ENCODE data around the gene MYO5A.

MYO5A gene

DNA sequence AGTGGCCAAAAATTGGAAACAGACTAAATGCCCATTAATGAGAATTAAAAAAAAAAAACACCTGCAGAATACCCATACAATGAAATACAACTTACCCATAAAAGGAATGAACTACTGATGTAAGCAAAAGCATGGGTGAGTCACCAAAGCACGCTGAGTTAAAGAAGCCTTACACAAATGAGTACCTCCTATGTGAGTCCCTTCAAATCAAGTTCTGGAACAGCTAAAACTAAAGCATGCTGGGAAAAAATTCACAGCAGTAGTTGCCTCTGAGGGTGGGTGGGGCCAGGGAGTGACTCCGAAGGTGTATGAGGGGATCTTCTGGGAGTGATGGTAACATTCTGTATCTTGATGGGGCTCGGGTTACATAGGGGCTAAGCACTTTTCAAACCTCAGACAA lies 244.5 kb downstream of the MYO5A start:
- no peak for DNase-seq

DNA sequence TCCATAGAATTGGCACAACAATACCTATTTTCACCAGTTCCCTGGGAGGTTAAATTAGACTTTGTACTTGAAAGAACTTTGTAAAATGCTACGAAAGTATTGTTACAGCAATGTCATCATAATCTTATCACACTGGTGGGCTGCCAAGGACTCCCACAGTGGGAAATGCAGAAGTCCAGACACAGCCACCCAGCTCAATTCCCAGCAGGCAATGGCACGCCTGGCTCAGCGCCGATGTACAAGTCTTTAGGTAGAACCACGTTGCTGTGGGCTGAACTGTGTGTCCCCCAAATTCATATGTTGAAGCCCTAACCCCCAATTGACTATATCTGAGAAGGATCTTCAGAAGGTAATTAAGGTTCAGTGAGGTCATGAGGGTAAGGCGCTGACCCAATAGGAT lies 245.4 kb downstream of the MYO5A start:
- DNase-seq = no peak

GRCh38 chr15:52282418-52282817 lies 246.3 kb downstream of the MYO5A start:
- no peak for DNase-seq

- DNase-seq = no peak
Observed at GRCh38 chr15:52281085-52282035, 247.3 kb downstream of the MYO5A start.

GRCh38 chr15:52280326-52281084 lies 248.2 kb downstream of the MYO5A start:
- DNase-seq = no peak

GRCh38 chr15:52278636-52279367 lies 249.9 kb downstream of the MYO5A start:
- DNase-seq = no peak

- no peak for DNase-seq
Observed at GRCh38 chr15:52278135-52278534, 250.5 kb downstream of the MYO5A start.

DNA sequence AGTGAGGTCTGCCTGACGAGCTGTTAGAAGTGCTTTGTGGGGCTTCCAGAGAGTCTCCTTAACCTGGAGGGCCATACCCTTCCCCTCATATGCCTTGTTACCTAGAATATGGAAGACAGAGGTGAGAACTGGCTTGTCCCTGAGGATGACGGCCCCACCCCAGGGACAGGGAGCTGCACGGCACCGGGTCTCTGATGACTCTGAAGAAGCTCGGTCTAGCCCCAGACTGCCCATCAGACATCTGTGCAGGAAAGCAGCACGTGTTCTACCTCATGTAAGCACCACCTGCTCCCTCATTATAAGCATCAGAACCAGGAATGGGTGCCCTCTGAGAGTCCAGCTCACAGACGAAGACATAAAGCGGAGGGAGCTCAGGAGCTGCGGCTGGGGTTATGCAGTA lies 251.1 kb downstream of the MYO5A start:
- no peak for DNase-seq

DNA sequence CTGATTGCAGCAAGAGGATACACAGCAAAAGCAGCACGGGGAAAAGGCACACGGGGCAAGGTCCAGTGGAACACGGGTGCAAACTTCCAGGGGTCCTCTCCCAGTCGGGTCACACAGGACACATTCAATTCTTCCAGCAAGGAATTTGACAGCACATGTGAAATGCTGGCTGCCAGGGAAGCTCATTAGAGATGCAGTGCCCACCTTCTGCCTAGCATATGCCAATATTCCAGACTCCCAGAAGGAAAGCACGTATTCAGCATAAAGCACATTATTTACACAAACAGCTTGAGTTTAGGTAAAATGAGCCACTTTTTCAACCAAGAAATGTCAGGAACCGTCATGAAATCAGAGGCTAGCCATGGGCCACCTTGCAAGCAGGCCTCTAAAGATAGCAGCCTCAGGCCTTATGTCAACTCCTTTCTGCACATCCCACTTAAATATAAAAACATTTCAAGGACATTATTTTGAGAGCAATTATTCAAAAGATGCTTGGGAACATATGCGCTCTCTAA lies 252.4 kb downstream of the MYO5A start:
- no peak for DNase-seq

GRCh38 chr15:52263563-52264282 lies 265.0 kb downstream of the MYO5A start:
- no peak for DNase-seq

DNA sequence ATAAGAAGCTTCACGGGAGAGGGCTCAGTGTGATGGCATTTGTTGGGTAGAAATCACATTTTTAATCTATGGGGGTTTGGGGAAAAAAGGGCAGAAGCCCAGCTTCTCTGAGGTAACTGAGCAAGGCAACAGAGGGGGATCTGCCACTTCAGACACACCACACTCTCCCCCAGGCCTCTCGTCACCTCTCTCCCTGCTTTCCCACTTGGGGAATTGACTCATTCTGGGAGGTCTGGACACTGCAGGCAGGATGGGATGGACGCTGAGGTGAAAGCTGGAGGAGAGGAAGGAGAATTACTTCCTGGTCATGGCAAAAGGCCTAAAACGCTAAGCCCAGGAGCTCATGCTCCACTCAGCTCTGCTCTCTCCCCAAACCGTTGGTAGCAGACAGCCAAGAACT lies 266.3 kb downstream of the MYO5A start:
- peak; percentile 19 for DNase-seq

GRCh38 chr15:52261498-52262242 lies 267.0 kb downstream of the MYO5A start:
- DNase-seq = peak; percentile 76

DNA sequence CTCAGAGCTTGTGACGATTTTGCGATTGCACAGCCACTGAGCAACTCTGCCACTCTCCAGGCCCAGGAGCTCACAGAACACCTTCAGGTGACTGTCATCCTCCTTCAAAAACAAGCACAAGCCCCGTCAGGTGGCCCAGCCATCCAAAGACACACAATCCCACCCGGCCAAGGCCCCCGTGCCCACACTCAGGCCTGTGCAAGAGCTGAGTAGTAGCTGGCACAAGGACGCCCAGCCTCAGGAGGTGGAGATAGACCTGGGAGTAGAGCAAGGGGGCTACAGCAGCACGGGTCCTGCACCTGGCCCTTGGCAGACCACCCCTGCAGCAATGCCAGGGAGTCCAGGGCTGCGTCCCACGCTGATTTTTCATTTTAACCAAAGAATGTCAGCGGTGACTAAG lies 267.7 kb downstream of the MYO5A start:
- DNase-seq = no peak

DNA sequence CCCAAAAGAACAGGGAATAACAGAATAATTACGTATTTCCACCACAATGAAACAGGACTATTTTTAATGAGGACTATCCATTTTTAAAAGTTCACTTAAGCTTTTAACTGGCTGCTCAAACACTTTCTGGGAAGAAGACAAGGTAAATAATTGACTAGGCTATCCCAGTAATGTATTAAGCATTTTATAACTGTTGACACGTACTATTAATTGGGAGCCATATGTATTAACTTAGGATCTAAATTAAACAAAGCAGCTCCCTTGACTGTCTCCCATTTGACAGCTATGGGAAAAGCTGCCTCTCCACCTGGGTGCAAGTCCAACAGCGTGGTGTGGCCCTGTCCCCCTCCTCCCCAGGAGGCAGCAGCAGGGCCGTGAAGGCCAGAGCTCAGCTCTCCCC lies 269.2 kb downstream of the MYO5A start:
- no peak for DNase-seq

GRCh38 chr15:52258461-52258860 lies 270.2 kb downstream of the MYO5A start:
- no peak for DNase-seq

DNA sequence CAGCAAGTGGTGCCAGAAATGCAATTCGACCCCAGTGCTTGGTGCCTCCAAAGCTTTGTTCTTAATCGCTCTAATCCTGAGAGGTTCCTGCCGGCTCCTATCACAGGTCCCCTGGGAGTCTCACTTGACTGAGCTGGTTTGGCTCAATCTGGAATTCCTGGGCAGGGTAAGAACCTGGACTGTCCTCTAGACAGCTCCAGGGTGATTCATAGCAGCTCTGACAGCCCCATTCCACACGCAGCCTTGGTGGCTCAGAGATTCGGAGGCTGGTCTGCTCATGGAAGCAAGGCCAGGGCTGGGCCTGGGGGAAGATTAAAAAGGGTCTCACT lies 271.0 kb downstream of the MYO5A start:
- peak; percentile 83 for DNase-seq

All from fibroblast of upper back skin (primary cell).